Measurements from ENCODE around the gene CDC25A.

GRCh38 chr3:48140336-48140757 lies 47.9 kb downstream of the CDC25A start:
- TF ChIP-seq, protein P1, sequence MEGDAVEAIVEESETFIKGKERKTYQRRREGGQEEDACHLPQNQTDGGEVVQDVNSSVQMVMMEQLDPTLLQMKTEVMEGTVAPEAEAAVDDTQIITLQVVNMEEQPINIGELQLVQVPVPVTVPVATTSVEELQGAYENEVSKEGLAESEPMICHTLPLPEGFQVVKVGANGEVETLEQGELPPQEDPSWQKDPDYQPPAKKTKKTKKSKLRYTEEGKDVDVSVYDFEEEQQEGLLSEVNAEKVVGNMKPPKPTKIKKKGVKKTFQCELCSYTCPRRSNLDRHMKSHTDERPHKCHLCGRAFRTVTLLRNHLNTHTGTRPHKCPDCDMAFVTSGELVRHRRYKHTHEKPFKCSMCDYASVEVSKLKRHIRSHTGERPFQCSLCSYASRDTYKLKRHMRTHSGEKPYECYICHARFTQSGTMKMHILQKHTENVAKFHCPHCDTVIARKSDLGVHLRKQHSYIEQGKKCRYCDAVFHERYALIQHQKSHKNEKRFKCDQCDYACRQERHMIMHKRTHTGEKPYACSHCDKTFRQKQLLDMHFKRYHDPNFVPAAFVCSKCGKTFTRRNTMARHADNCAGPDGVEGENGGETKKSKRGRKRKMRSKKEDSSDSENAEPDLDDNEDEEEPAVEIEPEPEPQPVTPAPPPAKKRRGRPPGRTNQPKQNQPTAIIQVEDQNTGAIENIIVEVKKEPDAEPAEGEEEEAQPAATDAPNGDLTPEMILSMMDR (IDR thresholded peaks at IDR 0.05) = no peak
- TF ChIP-seq EZH2phosphoT487 (IDR thresholded peaks at IDR 0.05) = no peak

All from neural progenitor cell (in vitro differentiated cells).